Measurements from ENCODE around the gene SMIM24.

The SMIM24 gene

DNA sequence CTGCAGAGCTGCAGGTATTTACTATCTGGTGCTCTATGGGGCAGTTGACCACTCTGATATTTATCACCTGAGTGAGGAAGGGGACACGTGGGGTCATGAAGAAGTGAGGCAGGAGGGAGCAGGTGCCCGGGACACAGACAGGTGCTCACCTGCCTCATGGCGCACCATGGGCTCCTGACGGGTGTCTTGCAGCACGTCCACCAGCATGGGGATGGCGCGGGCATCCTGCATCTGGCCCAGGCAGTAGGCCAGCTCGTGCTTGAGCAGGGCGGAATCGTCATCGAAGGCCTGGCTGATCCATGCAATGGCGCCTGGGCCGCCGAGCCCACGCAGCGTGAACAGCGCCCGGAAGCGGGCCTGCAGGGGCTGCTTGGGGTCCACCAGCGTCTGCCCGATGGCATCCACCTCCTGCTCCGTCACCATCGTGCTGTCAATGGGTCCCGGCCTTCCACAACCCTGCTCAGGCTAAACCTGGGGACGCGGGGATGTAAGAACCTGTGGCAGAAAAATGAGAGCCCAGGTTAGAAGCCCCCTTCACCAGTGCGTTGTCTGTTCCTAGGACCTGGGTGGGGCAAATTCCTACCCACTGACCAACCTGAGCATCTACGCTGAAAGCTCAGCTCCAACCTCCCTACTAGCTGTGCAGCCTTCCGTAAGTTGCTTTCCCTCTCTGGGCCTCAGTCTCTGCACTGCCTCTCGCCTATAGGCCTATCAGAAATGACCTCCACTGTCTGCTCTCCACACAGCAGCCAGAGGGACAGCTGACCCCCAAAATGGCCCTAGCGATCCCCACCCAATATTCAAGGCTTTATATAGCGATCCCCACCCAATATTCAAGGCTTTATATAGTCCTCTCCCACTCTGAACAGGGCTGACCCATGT, 16.3 kb upstream of the SMIM24 start:
- TF ChIP-seq GATA1 (IDR thresholded peaks at IDR 0.05; ENCODE audit: low read depth, low read length): no peak
- TF ChIP-seq POLR2A (IDR thresholded peaks at IDR 0.05; ENCODE audit: low read length): no peak
- no peak for DNase-seq

GRCh38 chr19:3494559-3494958, 14.2 kb upstream of the SMIM24 start:
- no peak for DNase-seq

GRCh38 chr19:3494051-3494450, 13.7 kb upstream of the SMIM24 start:
- peak in 1 of 2 experiments; percentile 30 for DNase-seq
- TF ChIP-seq GATA1 (IDR thresholded peaks at IDR 0.05; ENCODE audit: low read depth, low read length) (no peak), POLR2A (IDR thresholded peaks at IDR 0.05; ENCODE audit: low read length) (no peak)

More at GRCh38 chr19:3494559-3494958, 14.2 kb upstream of the SMIM24 start:
- no peak for TF ChIP-seq POLR2A (IDR thresholded peaks at IDR 0.05; ENCODE audit: low read length)
- TF ChIP-seq GATA1 (IDR thresholded peaks at IDR 0.05; ENCODE audit: low read depth, low read length): no peak

- DNase-seq: no peak
These were observed 13.3 kb upstream of the SMIM24 start for GRCh38 chr19:3493651-3494050.

DNA sequence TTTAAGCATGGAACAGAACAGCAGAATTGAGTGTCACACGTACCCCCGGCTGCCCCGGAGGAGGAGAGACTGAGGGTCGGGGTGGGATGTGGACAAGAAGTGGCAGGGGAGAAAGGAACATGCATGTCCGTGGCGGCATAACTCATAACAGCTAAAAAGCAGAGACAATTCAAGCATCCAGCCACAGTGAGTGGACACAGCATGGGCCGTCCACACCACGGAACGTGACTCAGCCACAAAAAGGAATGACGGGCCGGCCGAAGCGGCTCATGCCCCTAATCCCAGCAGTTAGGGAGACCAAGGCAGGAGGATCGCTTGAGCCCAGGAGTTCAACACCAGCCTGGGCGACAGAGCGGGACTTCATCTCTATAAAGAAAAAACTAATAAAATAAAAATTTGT, 12.6 kb upstream of the SMIM24 start:
- TF ChIP-seq POLR2A (IDR thresholded peaks at IDR 0.05; ENCODE audit: low read length) (no peak), GATA1 (IDR thresholded peaks at IDR 0.05; ENCODE audit: low read depth, low read length) (no peak)
- DNase-seq: no peak

More at GRCh38 chr19:3493651-3494050, 13.3 kb upstream of the SMIM24 start:
- TF ChIP-seq GATA1 (IDR thresholded peaks at IDR 0.05; ENCODE audit: low read depth, low read length) (no peak), POLR2A (IDR thresholded peaks at IDR 0.05; ENCODE audit: low read length) (no peak)

DNA sequence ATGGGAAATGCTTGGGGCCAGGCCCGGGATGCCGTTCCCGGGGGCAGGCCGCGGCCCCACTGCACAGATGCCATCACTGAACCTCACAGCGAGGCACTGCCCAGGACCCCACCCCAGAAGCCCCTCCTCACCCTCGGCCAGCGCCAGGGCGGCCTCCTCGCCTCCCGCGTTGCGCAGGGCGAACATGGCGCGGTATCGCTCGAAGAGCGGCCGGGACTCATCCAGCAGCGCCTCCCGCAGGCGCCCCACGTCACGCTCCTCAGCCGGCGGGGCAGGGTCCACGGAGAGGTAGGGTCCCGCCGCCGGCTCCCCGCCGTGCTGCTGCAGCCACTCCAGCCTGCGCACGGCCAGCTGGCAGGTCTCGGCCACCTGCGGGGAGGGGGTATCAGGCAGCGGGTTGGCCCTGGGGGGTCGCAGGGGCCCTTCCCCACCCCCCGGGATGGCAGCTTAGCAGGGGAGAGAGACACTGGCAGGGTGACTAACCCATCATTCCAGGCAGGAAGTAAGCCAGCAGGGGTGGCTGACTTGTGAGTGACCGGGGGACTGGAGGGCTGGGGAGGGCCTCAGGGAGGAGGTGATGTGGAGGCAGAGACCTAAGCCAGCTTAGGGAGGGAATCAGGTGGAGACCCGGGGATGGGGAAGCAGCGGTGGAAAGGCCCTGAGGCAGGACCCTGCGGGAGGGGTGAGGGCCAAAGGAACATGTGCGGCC, 12.0 kb upstream of the SMIM24 start:
- TF ChIP-seq GATA1 (IDR thresholded peaks at IDR 0.05; ENCODE audit: low read depth, low read length) (no peak), POLR2A (IDR thresholded peaks at IDR 0.05; ENCODE audit: low read length) (no peak)
- no peak for DNase-seq

GRCh38 chr19:3491396-3492119, 11.2 kb upstream of the SMIM24 start:
- DNase-seq: no peak
- no peak for TF ChIP-seq POLR2A (IDR thresholded peaks at IDR 0.05; ENCODE audit: low read length)
- TF ChIP-seq GATA1 (IDR thresholded peaks at IDR 0.05; ENCODE audit: low read depth, low read length): no peak

DNA sequence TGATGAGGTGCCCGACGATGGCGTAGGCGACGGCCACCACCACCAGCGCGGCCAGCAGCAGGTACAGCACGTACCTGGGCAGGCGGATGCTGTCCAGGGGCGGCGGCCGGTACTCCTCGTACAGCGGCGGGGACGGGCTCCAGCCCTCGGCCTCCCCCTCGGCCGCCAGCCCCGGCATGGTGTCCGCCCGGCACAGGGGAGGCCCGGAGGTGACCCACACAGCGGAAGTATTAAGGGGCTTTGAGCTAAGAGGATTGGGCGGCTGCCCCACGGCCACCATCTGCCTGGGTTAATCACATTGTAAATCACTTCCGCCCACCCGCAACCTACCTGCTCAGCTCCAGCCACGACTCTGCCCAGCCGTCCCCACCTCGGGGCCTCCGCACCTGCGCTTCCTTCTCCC, 2.9 kb upstream of the SMIM24 start, which contains the start of gene SMIM44:
SMIM44 (minus strand) TSS at position 216 of the 403 bp plus-strand sequence; CDS start at position 178, 38 bp downstream.
- TF ChIP-seq POLR2A (IDR thresholded peaks at IDR 0.05; ENCODE audit: low read length) (no peak), GATA1 (IDR thresholded peaks at IDR 0.05; ENCODE audit: low read depth, low read length) (no peak)
- DNase-seq: no peak

DNA sequence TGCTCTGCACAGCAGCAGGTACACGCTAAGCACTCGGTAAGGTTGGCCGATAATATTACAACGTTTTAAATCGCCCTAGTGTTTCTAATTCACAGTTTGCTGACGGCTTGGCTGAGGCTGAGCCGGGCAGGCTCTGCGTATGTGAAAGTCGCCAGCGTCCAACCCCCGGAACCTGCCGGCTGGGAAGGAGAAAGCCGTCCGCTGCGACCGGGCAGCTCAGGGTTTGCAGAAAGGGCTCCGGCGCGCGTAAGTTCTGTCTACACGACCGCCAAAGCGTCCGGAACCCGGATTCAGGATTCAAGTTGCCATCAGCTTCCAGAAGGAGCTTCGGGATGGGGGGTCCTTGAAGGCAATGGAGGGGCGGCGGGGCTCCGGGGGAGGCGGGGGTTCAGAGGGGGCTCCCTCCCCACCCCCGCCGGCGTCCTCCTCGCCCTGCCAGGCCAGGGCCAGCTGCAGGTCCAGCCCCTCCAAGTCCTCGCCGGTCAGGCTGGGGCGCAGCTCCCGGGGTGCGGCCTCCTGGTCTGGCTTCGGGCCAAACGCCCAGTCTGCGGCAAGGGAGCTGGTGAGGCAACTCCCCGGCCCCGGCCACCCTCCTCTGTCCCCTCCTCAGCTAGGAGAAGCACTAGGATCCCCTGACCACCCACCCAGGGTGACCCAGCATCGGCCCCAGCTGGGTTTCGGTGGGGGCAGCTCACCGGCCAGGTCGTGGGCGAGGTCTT, 2.3 kb upstream of the SMIM24 start:
- TF ChIP-seq POLR2A (IDR thresholded peaks at IDR 0.05; ENCODE audit: low read length): no peak
- TF ChIP-seq GATA1 (IDR thresholded peaks at IDR 0.05; ENCODE audit: low read depth, low read length): no peak
- no peak for DNase-seq

DNA sequence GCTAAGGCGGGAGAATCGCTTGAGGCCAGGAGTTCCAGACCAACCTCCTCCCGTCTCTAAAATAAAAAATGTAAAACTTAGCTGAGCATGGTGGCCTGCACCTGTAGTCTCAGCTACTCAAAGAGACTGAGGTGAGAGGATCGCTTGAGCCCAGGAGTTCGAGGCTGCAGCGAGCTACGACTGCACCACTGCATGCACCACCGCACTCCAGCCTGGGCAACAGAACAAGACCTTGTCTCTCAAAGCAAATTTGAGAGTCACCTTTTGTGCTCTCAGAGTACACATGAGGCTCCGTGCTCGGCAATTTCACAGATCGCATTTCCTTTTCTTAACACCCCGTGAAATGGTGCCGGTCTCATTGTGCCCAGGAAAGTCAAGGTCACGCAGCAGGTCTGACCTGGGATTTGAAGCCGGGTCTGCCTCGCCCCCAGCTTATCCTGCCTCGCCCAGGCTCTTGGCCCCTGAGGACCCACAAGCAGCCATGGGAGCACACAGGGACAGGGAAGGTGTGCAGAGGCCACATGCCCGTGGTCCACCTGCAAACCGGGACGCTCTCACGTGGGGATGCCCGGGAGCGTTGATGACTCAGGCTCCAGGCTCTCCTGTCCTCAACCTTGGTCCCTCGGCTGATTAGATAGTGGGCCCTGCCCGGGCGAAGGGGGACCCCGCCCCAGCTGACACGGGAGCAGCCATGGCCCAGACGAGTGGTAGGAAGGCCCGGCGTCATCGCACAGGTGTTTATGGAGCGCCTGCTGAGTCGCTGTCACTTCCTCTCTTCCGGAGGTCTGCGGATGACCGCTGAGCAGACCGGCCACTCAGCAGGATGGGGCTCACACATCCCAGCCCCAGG, 1.1 kb upstream of the SMIM24 start:
- no peak for TF ChIP-seq GATA1 (IDR thresholded peaks at IDR 0.05; ENCODE audit: low read depth, low read length)
- no peak for TF ChIP-seq POLR2A (IDR thresholded peaks at IDR 0.05; ENCODE audit: low read length)
- DNase-seq: no peak

- DNase-seq: peak; percentile 59 to 64
- TF ChIP-seq GATA1 (IDR thresholded peaks at IDR 0.05; ENCODE audit: low read depth, low read length): no peak
- TF ChIP-seq POLR2A (IDR thresholded peaks at IDR 0.05; ENCODE audit: low read length): no peak
These were observed 500 bp downstream of the SMIM24 start for GRCh38 chr19:3479834-3480215.

- no peak for TF ChIP-seq POLR2A (IDR thresholded peaks at IDR 0.05; ENCODE audit: low read length)
- TF ChIP-seq GATA1 (IDR thresholded peaks at IDR 0.05; ENCODE audit: low read depth, low read length): no peak
- DNase-seq: peak; percentile 64 to 70
These were observed 1.0 kb downstream of the SMIM24 start for GRCh38 chr19:3479177-3479833.

All from erythroblast (primary cell).